HG03575 (cell line): ENCODE results near the gene POTEF.
"Not testable (repeated sequence)": the region's sequence is repeated elsewhere in the genome, so short reads cannot be mapped to it uniquely, and the experiment has no call there.

Experiments
- ATAC-seq: cut with Tn5 transposase; IDR thresholded peaks from one replicate; pipeline ENCODE4 v1.9.1; 2021; ENCODE audit not compliant: unreplicated experiment, insufficient number of reproducible peaks, low FRiP score; ENCODE audit errors: extremely low read depth

The POTEF gene

GRCh38 chr2:130154423-130154770 lies 25.4 kb upstream of the POTEF start:
- not testable (repeated sequence) for ATAC-seq

- not testable (repeated sequence) for ATAC-seq
These were observed 24.9 kb upstream of the POTEF start for GRCh38 chr2:130153721-130154422.

DNA sequence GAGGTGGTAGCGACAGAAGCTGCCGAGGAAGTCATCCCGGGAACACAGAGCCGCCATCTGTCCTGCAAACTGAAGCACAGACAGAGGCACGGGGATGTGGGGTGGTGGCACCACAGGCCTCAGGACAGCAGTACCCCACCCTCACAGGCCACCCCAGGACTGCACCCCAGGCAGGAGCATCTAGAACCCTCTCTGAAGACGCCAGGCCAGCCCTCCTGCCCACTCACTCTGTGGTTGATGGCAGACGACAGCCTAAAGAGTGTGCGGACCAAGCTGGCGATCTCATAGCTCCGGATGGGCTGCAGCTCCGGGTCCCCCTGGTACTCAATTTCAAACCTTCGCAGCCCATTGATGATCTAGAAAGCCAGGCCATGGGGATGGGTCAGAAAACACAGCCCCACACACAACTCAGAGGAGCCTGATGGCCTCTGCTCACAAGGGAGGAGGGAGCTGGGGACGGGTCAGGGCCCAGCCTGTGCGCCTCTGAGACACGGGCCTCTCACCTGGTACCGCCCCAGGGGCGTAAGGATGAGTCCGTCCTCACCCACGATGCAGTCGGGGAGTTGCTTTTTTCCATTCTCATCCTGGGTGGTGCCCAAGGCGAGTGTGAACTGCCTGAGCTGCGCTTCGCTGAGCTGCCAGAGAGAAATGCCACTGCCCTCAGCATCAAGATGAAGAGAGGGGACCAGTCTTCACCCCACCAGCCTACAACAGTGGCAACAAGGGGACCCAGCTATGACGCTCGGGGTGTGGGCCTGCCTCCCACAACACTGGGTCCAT lies 24.0 kb upstream of the POTEF start:
- no peak for ATAC-seq

DNA sequence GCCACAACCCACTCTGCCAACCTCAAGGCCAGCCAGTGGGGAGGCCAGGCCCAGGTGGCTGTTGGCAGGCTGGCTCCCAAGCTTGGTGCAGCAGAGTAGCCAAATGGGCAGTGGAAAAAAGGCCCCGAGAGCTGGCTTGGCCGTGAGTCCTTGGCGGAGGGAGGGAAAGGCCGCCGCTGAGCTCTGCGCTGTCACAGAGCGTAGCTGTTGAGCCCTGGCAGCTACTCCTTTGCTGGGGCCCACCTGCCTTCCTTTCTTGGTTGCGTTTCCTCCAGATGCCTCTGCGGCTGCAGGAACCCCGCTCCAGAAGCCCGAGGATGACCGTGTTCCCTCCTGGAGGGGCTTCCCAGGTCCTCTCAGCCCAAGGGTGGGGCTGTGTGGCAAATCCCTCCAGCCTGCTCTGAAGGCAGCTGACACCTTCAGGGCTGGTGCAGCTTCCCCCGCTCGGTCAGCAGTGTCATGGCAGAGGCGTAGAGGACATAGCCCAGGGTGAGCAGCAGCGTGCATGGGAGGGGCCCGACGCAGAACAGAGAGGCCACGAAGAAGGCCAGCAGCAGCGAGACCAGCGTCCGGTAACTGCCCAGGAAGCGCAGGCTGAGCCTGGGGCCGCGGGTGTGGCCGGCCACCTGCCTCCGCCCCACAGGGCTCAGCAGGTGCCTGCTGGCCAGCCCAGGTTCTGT lies 23.3 kb upstream of the POTEF start:
- ATAC-seq = not testable (repeated sequence)

GRCh38 chr2:130151145-130151512 lies 22.1 kb upstream of the POTEF start:
- ATAC-seq = not testable (repeated sequence)

DNA sequence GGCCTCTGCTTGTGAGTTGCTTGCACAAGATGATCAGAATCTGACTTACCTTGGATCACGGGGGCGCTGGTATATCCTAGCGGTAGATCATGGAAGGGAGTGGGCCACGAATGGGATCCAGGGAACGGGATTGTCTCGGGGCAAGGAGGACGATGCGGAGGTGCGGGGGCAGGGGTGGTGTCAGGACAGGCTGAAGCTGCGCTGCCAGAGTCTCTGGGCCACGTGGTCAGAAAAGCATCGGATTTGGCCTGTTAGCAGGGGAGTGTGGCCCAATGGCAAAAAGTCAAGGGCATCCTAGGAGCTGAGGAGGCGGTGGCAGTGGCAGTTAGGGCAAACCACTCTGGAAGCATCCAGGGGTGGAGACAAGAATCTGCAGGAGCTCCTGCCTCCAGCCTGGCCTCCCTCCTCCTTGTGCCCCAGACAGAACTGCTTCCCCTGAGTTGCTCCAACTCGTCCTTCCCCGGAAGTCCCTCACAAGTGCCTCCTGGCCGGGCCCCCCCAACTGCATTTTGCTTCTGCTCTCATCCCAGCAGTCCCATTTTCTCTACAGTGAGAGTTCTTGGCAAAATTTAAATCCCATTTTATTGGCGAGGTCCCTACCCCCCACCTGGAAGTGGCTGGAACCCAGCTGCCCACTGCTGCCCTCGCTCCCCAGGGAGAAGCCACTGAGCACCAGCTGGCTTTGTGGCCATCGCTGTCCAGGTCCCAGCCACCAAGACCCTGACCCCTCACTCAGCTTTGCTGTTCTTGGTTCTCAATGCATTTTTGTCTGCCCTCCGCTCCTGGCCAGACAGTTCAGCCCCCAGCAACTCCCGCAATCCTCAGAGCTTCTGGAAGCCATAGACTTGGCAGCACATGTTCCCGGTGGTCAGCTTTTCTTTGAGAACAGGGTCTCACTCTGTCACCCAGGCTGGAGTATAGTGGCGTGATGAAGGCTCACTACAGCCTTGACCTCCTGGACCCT lies 21.4 kb upstream of the POTEF start:
- no peak for ATAC-seq

GRCh38 chr2:130148515-130148914 lies 19.5 kb upstream of the POTEF start:
- ATAC-seq = not testable (repeated sequence)

DNA sequence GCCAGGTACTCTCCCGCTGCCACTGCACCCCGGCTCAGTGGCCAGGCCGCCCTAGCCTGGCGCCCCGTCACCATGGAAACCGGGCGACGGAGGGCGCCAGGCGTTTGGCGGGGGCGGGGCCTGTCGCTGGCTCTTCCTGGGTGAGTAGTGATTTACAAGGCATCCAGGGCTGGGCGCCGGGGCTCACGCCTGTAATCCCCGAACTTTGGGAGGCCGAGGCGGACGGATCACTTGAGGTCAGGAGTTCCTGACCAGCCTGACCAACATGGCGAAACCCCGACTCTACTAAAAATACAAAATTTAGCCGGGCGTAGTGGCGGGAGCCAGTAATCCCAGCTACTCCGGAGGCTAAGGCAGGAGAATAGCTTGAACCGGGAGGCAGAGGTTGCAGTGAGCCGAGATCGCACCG lies 16.0 kb upstream of the POTEF start, which contains the start of gene CCDC74B:
CCDC74B (minus strand) TSS at position 107 of the 409 bp plus-strand sequence. CDS start 116 bp downstream, outside the sequence.
- not testable (repeated sequence) for ATAC-seq

DNA sequence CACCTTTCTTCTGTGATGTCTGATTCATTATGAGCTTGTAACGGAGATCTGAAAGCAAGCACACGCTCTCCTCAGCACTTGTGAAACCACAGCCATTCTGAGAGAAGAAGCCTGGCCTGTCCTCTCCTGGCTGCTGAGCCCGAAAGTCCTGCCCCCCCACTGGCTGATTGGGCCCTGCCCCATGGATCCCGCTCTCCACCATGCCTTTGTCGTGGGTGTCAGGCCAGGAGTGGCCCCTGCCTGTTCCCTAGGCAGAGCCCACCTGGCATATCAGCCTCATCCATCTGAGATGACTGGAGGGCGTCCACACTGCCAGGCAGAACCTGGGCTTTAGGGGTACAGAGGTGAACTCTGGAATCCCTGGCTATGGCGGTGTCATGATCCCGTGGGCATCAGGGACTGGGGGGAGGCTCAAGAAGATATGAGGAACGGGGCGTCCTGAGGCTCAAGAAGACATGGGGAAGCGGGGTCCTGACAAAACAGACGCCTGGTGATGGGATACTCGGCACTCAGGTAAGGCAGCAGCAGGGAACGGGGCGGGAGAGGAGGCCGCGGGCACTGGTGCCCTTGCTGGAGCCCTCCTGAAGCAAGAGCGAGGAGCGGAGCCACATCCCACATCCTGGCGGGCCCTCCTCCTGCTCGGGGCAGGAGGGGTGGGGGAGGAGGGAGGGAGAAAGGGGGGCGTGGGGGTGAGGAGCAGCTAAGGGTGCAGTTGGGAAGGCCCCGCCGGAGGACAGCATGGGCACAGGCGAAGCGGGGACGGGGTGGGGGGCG lies 14.4 kb upstream of the POTEF start:
- ATAC-seq = not testable (repeated sequence)

DNA sequence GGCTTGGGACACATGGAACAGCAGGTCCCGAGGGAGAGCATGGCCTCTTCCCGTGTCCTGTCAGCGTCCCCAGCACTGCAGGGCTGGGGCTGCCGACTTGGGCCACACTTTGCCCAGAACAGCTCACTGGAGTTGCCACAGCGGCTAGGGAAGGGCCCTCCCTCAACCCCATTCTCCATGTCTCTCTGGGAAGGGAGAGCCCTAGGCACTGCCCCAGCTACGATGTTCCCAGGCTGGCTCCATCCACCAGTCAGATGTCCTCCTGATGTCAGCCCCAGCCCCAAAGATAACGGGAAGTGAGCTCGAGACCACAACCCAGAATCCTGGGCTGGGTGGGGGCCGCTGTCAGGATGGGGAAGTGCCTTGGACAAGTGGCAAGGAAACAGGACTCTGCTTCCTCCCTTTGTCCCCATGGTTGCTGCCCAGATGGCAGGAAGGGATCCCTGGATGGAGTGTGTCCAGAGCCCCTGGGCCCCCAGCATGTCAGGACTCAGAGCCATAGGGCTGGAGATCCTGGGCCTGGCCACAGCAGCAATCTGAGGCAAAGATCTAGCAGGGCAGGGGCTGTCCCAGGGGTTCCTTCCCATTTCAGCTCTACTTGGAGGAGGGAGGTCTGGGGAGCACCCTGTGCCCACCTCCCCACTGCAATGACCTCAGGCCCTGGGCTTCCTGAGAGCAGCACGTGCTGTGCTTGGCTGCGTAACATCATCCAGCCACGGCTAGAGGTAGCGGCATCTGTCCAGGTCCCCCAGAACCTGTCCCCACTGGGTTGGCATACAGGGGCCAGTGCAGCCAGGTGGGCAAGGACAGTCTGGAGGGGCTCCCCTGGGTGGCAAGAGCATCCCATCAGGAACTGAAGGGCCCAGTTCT lies 13.6 kb upstream of the POTEF start:
- not testable (repeated sequence) for ATAC-seq

DNA sequence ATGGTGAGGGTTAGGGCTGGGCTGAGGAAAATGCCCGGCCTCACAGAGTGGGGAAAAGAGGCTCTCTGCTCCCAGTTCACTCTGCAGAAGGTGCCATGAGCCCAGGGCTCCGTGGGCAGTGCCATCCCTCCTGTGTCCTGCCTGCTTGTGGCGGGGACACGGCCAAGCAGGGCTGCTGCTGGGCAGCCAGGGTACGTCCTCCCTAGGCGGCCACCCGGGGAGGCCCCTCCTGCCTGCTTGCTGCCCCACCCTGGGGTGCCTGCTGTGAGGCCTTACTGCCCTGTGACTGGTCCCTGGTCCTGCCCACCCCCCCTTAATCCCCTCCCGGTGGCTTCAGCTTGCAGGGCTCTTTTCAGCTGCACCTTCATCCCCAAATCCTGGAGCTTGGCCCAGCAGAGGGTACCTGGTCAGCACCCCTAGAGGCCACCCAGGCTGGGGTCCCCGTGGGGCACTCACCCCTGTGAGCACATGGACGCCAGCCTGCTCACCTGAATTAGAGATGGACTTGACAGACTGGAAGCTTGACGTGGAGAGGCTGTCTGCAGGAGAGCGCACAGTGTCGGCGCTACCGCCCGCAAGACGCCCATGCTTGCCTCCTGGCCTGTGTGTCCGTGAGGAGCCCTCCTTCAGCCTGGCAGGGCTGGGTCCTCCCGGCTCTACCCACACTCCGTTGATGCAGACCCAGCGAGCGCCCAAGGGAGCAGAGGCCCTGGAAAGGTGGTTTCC lies 12.8 kb upstream of the POTEF start:
- ATAC-seq = not testable (repeated sequence)

- ATAC-seq = not testable (repeated sequence)
These were observed 12.0 kb upstream of the POTEF start for GRCh38 chr2:130141002-130141401.

- ATAC-seq = not testable (repeated sequence)
These were observed 11.5 kb upstream of the POTEF start for GRCh38 chr2:130140516-130140915.

- ATAC-seq = not testable (repeated sequence)
These were observed 10.6 kb upstream of the POTEF start for GRCh38 chr2:130139331-130140280.

- not testable (repeated sequence) for ATAC-seq
These were observed 9.8 kb upstream of the POTEF start for GRCh38 chr2:130138841-130139251.
